Measurements from ENCODE around the gene C13orf42.

DNA sequence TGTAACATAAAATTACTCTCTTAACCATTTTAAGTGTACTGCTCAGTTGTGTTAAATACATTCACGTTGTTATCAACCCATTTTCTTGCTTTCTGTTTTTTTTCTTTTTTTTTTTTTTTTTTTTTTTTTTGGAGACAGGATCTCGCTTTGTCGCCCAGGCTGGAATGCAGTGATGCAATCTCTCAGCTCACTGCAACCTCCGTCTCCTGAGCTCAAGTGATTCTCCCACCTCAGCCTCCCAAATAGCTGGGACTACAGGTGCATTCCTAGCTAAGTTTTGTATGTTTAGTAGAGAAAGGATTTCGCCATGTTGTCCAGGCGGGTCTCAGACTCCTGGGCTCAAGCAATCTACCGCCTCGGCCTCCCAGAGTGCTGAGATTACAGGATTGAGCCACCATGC is 42.5 kb upstream of the C13orf42 start:
- TF ChIP-seq, protein P1, sequence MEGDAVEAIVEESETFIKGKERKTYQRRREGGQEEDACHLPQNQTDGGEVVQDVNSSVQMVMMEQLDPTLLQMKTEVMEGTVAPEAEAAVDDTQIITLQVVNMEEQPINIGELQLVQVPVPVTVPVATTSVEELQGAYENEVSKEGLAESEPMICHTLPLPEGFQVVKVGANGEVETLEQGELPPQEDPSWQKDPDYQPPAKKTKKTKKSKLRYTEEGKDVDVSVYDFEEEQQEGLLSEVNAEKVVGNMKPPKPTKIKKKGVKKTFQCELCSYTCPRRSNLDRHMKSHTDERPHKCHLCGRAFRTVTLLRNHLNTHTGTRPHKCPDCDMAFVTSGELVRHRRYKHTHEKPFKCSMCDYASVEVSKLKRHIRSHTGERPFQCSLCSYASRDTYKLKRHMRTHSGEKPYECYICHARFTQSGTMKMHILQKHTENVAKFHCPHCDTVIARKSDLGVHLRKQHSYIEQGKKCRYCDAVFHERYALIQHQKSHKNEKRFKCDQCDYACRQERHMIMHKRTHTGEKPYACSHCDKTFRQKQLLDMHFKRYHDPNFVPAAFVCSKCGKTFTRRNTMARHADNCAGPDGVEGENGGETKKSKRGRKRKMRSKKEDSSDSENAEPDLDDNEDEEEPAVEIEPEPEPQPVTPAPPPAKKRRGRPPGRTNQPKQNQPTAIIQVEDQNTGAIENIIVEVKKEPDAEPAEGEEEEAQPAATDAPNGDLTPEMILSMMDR (conservative IDR thresholded peaks at IDR 0.05; ENCODE audit: low read length): no peak
- no peak for TF ChIP-seq EZH2phosphoT487 (IDR thresholded peaks at IDR 0.05; ENCODE audit: borderline replicate concordance)
